Epithelial cell of esophagus (primary cell): ENCODE results near the gene ATG4B.
"Not testable (repeated sequence)": the region's sequence is repeated elsewhere in the genome, so short reads cannot be mapped to it uniquely, and the experiment has no call there.

Source experiments
- DNase-seq: peaks from one replicate; pipeline ENCODE4 v3.0.0; 2010; ENCODE audit warnings: low read depth
- H3K4me3 ChIP-seq: 2 replicates; pipeline ENCODE4 v1.5.1; 2011; ENCODE audit warnings: mild to moderate bottlenecking, low read length, control low read depth
- CTCF ChIP-seq: IDR thresholded peaks from 2 replicates; pipeline ENCODE4 v1.5.1; 2011; ENCODE audit warnings: low read depth, mild to moderate bottlenecking, low read length, control low read depth, inconsistent platforms; ENCODE audit not compliant: insufficient read depth; ENCODE audit errors: missing control alignments

Gene ATG4B

GRCh38 chr2:241659150-241659739 is 21.8 kb downstream of the ATG4B start:
- peak; percentile 75 for TF ChIP-seq CTCF
- H3K4me3 ChIP-seq, result no peak overlapping the region
- peak; percentile 75 for DNase-seq

GRCh38 chr2:241660593-241661213 is 23.2 kb downstream of the ATG4B start:
- H3K4me3 ChIP-seq, result no peak overlapping the region
- DNase-seq, result no peak
- TF ChIP-seq CTCF, result no peak

GRCh38 chr2:241662731-241663130 is 25.2 kb downstream of the ATG4B start:
- not testable (repeated sequence) for H3K4me3 ChIP-seq, DNase-seq

GRCh38 chr2:241665731-241666440 is 28.4 kb downstream of the ATG4B start:
- no peak for TF ChIP-seq CTCF
- H3K4me3 ChIP-seq, result no peak overlapping the region
- no peak for DNase-seq

GRCh38 chr2:241666627-241667400 is 29.3 kb downstream of the ATG4B start:
- H3K4me3 ChIP-seq, result no peak overlapping the region
- no peak for TF ChIP-seq CTCF

GRCh38 chr2:241668354-241668753 is 30.9 kb downstream of the ATG4B start:
- TF ChIP-seq CTCF, result no peak
- no peak for DNase-seq
- no peak overlapping the region for H3K4me3 ChIP-seq

More at GRCh38 chr2:241666627-241667400, 29.3 kb downstream of the ATG4B start:
- no peak for DNase-seq

GRCh38 chr2:241668839-241669238 is 31.3 kb downstream of the ATG4B start:
- TF ChIP-seq CTCF, result no peak
- no peak for DNase-seq
- no peak overlapping the region for H3K4me3 ChIP-seq
